GM23338 (cell line): ENCODE measurements around the gene SLC25A25. TPM values are rescaled to one million over a fixed set of nuclear protein-coding genes. Genes with fewer than 3 reads are reported as not detected.
A peak's percentile ranks its signal among the peaks of the same experiment; 100 is the strongest.

Experiments
- ATAC-seq: fragments of 200-7000 bp; cut with Tn5 transposase; 3 replicates; pipeline ENCODE4 v1.9.1; 2020
- DNase-seq: peaks from one replicate; pipeline ENCODE4 v3.0.0-alpha.2; 2015; ENCODE audit warnings: low spot score
- H2AFZ ChIP-seq: fragments of 200-600 bp; sonication (generic); 2 replicates; pipeline ENCODE4 v1.8.0; 2016; ENCODE audit warnings: antibody characterized with exemption, mild to moderate bottlenecking, moderate library complexity
- H3F3A ChIP-seq: fragments of 200-600 bp; sonication (generic); replicated peaks from 2 replicates; pipeline ENCODE4 v1.8.0; 2017; ENCODE audit warnings: antibody characterized with exemption, mixed run types, low read depth
- H3K27ac ChIP-seq: fragments of 200-600 bp; sonication (generic); 2 replicates; pipeline ENCODE4 v1.6.1; 2016; ENCODE audit warnings: low read depth
- H3K27me3 ChIP-seq: fragments of 200-600 bp; sonication (generic); 2 replicates; pipeline ENCODE4 v1.8.0; 2016; ENCODE audit warnings: mild to moderate bottlenecking, mixed run types, moderate library complexity; ENCODE audit not compliant: insufficient read depth
- H3K36me3 ChIP-seq: fragments of 200-600 bp; sonication (generic); 2 replicates; pipeline ENCODE4 v1.8.0; 2016; ENCODE audit warnings: mild to moderate bottlenecking; ENCODE audit not compliant: insufficient read depth
- H3K4me1 ChIP-seq: fragments of 200-600 bp; sonication (generic); 2 replicates; pipeline ENCODE4 v1.8.0; 2016; ENCODE audit warnings: mild to moderate bottlenecking, moderate library complexity; ENCODE audit not compliant: insufficient read depth
- H3K4me2 ChIP-seq: fragments of 200-600 bp; sonication (generic); 2 replicates; pipeline ENCODE4 v1.7.1; 2017; ENCODE audit warnings: mixed run types
- H3K4me3 ChIP-seq: fragments of 200-600 bp; sonication (generic); 2 replicates; pipeline ENCODE4 v1.6.1; 2016; ENCODE audit warnings: mixed run types
- H3K79me2 ChIP-seq: fragments of 200-600 bp; sonication (generic); replicated peaks from 2 replicates; pipeline ENCODE4 v1.8.0; 2017; ENCODE audit warnings: mild to moderate bottlenecking; ENCODE audit not compliant: insufficient read depth
- H3K9me2 ChIP-seq: fragments of 200-600 bp; sonication (generic); 2 replicates; pipeline ENCODE4 v1.8.0; 2017; ENCODE audit not compliant: insufficient read depth
- H4K20me1 ChIP-seq: fragments of 200-600 bp; sonication (generic); replicated peaks from 2 replicates; pipeline ENCODE4 v1.8.0; 2017; ENCODE audit warnings: mild to moderate bottlenecking; ENCODE audit not compliant: insufficient read depth
- H3K27ac Mint-ChIP-seq: 2 replicates; pipeline ENCODE4 v1.8.0; 2020; ENCODE audit warnings: inconsistent platforms, mild to moderate bottlenecking, moderate library complexity, mixed read lengths
- H3K27me3 Mint-ChIP-seq: 3 replicates; pipeline ENCODE4 v1.8.0; 2022; ENCODE audit warnings: low read depth, mild to moderate bottlenecking, moderate library complexity, mixed read lengths, inconsistent platforms; ENCODE audit not compliant: insufficient read depth, poor library complexity
- H3K36me3 Mint-ChIP-seq: 3 replicates; pipeline ENCODE4 v1.8.0; 2021; ENCODE audit warnings: low read depth, mild to moderate bottlenecking, inconsistent platforms, moderate library complexity, mixed read lengths
- H3K4me1 Mint-ChIP-seq: 3 replicates; pipeline ENCODE4 v1.8.0; 2020; ENCODE audit warnings: mild to moderate bottlenecking, inconsistent platforms, mixed read lengths
- H3K4me3 Mint-ChIP-seq: 3 replicates; pipeline ENCODE4 v1.8.0; 2021; ENCODE audit warnings: moderate library complexity, mild to moderate bottlenecking, inconsistent platforms, mixed read lengths
- H3K9me3 Mint-ChIP-seq: 3 replicates; pipeline ENCODE4 v1.8.0; 2020; ENCODE audit warnings: moderate library complexity, mild to moderate bottlenecking, inconsistent platforms, mixed read lengths
- CREB1 ChIP-seq: fragments of 250-450 bp; sonication (Bioruptor Pico); IDR thresholded peaks from 2 replicates; pipeline ENCODE4 v1.5.0; 2020; ENCODE audit warnings: low read depth, mild to moderate bottlenecking, moderate library complexity
- EZH2 ChIP-seq: fragments of 200-600 bp; sonication (generic); IDR thresholded peaks from one replicate; pipeline ENCODE4 v1.8.0; 2017; ENCODE audit warnings: antibody characterized with exemption, mild to moderate bottlenecking, low read depth; ENCODE audit not compliant: unreplicated experiment
- EZH2phosphoT487 ChIP-seq: fragments of 200-600 bp; sonication (generic); IDR thresholded peaks from one replicate; pipeline ENCODE4 v1.8.1; 2018; ENCODE audit warnings: antibody characterized with exemption; ENCODE audit not compliant: unreplicated experiment
- JUNB ChIP-seq: IDR thresholded peaks from one replicate; pipeline ENCODE4 v1.6.1; 2016; ENCODE audit warnings: antibody characterized with exemption; ENCODE audit not compliant: unreplicated experiment
- NANOG ChIP-seq: IDR thresholded peaks from 2 replicates; pipeline ENCODE4 v1.6.1; 2016; ENCODE audit warnings: antibody characterized with exemption, borderline replicate concordance
- POLR2AphosphoS5 ChIP-seq: IDR thresholded peaks from 2 replicates; pipeline ENCODE4 v1.6.1; 2016; ENCODE audit warnings: antibody characterized with exemption, low read depth
- ZNF114 ChIP-seq: fragments of 250-450 bp; sonication (Bioruptor Pico); IDR thresholded peaks from 2 replicates; pipeline ENCODE4 v1.5.0; 2020; ENCODE audit warnings: mild to moderate bottlenecking, moderate library complexity
- ZNF331 ChIP-seq: fragments of 250-450 bp; sonication (Bioruptor Pico); IDR thresholded peaks from 2 replicates; pipeline ENCODE4 v1.5.0; 2020; ENCODE audit warnings: low read depth, mild to moderate bottlenecking, moderate library complexity
- polyA plus RNA-seq: library from polyadenylated mRNA; unstranded; fragments of >200 nt; fragmentation: Nextera tagmentation; extraction: Ambion mirVana; gene quantifications from 2 replicates; pipeline ENCODE4 v1.2.1, GENCODE V29; 2016
- total RNA-seq: library from RNA; depleted of rRNA; stranded (reverse); fragments of >200 nt; shearing (Covaris generic); gene quantifications from 2 replicates; pipeline ENCODE4 v1.2.3, GENCODE V29; 2014
- TF ChIP-seq, protein P1 (sequence below): IDR thresholded peaks from 2 replicates; pipeline ENCODE4 v1.6.1; 2016; ENCODE audit warnings: antibody characterized with exemption
- TF ChIP-seq, protein P2 (sequence below): fragments of 250-450 bp; sonication (Bioruptor Pico); IDR thresholded peaks from 2 replicates; pipeline ENCODE4 v1.5.0; 2020; ENCODE audit warnings: mild to moderate bottlenecking, moderate library complexity

The SLC25A25 gene
- total and polyA plus RNA-seq, 2 experiments from 2014 or later = 7.1 to 27.0 TPM

DNA sequence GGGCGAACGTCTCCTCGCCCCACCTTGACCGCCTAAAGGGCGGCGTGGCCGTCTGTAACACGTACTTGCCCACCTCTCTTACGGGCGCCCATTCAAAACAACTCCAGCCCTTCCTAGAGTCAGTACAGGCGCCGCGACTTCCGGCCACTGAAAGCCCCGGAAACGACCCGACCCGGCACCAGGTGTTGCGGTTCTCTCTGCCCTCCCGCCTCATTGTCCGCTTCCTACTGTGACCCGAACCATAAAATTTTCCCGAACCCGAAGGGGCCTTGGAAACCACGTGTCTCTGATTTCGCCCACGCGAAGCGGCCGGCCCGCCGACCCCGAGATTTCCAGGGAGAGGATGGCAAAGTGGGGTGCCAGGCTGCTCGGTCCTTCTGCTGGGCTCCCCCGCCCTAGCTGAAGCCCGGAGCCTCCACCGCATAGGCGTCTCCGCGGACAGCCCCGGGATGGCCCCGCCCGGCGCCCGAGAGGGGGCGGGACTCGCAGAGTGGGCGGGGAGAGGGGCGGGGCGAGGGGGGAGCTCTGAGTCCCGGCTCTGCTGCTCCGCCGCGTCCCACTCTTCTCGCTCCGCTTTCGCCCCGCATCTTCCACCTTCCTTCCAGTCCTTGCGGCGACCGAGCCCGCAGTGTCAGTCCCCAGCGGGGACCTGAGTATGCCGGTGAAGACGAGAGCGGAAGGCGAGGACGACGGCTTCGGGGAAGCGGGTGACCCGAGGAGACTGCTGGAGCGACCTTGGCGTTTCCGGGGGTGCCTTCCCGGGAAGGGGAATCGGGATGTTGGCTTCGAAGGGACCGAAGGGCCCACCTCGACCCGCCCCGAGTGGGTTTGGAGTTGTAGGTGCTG lies 60.2 kb downstream of the SLC25A25 start (continued):
- no peak for TF ChIP-seq CREB1 (CRISPR knock-in tag)
- no peak for TF ChIP-seq ZNF114 (CRISPR knock-in tag)
- TF ChIP-seq EZH2phosphoT487 = no peak

DNA sequence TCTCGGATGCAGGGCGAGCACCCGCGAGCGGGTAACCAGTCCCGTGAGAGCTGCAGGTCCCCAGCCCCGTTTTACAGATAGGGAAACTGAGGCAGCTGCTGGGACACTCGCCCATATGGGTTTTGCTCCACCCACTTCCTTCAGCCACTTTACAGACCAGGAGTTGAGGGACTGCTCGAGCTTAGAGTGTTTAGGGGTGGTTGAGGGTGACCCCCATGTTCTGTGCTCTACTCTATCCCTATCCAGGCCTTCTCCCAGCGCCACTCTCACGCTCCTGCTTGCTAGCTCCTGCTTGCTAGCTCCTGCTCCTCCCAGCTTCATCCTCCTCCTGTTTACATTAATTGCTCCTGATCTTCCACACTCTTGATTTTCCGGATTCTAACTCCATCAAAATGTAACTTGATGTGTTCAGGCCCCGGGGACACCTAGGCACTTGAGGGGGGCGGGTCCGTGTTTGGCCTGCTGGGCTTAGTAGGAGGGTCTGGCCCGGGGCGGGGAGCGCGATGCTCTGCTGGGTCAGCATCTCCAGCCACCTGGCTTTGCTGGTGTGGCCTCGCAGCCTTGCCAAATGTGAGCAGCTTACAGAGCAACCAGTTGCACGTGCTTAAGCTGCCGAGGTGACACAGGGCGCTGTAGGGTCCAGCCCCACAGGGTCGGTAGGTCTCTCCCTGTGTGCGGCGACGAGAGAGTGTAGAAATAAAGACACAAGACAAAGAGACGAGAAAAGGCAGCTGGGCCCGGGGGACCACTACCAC lies 61.0 kb downstream of the SLC25A25 start:
- Histone ChIP-seq H3K4me1 (peaks cover 12% of the 10 kb centered on the region; the same call in 1 of the 2 replicates), H3K79me2 (peaks cover 25% of the 10 kb centered on the region), H2AFZ (peak overlapping the region; percentile 97), H3K27me3 (no peaks in the 10 kb centered on the region), H3K27ac (no peak overlapping the region), H4K20me1 (peaks cover 4% of the 10 kb centered on the region), H3F3A (peaks cover 5% of the 10 kb centered on the region; the same call in 1 of the 2 replicates), H3K36me3 (no peaks in the 10 kb centered on the region), H3K4me2 (peak overlapping the region; percentile 98), H3K4me3 (peak overlapping the region; percentile 94), H3K9me2 (no peaks in the 10 kb centered on the region)
- no peak for ATAC-seq
- TF ChIP-seq EZH2phosphoT487 (no peak), NANOG (no peak), JUNB (no peak), CREB1 (CRISPR knock-in tag) (no peak), EZH2 (no peak), ZNF331 (no peak), POLR2AphosphoS5 (no peak)
- TF ChIP-seq, protein P1, sequence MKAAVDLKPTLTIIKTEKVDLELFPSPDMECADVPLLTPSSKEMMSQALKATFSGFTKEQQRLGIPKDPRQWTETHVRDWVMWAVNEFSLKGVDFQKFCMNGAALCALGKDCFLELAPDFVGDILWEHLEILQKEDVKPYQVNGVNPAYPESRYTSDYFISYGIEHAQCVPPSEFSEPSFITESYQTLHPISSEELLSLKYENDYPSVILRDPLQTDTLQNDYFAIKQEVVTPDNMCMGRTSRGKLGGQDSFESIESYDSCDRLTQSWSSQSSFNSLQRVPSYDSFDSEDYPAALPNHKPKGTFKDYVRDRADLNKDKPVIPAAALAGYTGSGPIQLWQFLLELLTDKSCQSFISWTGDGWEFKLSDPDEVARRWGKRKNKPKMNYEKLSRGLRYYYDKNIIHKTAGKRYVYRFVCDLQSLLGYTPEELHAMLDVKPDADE = no peak
- TF ChIP-seq, protein P2, sequence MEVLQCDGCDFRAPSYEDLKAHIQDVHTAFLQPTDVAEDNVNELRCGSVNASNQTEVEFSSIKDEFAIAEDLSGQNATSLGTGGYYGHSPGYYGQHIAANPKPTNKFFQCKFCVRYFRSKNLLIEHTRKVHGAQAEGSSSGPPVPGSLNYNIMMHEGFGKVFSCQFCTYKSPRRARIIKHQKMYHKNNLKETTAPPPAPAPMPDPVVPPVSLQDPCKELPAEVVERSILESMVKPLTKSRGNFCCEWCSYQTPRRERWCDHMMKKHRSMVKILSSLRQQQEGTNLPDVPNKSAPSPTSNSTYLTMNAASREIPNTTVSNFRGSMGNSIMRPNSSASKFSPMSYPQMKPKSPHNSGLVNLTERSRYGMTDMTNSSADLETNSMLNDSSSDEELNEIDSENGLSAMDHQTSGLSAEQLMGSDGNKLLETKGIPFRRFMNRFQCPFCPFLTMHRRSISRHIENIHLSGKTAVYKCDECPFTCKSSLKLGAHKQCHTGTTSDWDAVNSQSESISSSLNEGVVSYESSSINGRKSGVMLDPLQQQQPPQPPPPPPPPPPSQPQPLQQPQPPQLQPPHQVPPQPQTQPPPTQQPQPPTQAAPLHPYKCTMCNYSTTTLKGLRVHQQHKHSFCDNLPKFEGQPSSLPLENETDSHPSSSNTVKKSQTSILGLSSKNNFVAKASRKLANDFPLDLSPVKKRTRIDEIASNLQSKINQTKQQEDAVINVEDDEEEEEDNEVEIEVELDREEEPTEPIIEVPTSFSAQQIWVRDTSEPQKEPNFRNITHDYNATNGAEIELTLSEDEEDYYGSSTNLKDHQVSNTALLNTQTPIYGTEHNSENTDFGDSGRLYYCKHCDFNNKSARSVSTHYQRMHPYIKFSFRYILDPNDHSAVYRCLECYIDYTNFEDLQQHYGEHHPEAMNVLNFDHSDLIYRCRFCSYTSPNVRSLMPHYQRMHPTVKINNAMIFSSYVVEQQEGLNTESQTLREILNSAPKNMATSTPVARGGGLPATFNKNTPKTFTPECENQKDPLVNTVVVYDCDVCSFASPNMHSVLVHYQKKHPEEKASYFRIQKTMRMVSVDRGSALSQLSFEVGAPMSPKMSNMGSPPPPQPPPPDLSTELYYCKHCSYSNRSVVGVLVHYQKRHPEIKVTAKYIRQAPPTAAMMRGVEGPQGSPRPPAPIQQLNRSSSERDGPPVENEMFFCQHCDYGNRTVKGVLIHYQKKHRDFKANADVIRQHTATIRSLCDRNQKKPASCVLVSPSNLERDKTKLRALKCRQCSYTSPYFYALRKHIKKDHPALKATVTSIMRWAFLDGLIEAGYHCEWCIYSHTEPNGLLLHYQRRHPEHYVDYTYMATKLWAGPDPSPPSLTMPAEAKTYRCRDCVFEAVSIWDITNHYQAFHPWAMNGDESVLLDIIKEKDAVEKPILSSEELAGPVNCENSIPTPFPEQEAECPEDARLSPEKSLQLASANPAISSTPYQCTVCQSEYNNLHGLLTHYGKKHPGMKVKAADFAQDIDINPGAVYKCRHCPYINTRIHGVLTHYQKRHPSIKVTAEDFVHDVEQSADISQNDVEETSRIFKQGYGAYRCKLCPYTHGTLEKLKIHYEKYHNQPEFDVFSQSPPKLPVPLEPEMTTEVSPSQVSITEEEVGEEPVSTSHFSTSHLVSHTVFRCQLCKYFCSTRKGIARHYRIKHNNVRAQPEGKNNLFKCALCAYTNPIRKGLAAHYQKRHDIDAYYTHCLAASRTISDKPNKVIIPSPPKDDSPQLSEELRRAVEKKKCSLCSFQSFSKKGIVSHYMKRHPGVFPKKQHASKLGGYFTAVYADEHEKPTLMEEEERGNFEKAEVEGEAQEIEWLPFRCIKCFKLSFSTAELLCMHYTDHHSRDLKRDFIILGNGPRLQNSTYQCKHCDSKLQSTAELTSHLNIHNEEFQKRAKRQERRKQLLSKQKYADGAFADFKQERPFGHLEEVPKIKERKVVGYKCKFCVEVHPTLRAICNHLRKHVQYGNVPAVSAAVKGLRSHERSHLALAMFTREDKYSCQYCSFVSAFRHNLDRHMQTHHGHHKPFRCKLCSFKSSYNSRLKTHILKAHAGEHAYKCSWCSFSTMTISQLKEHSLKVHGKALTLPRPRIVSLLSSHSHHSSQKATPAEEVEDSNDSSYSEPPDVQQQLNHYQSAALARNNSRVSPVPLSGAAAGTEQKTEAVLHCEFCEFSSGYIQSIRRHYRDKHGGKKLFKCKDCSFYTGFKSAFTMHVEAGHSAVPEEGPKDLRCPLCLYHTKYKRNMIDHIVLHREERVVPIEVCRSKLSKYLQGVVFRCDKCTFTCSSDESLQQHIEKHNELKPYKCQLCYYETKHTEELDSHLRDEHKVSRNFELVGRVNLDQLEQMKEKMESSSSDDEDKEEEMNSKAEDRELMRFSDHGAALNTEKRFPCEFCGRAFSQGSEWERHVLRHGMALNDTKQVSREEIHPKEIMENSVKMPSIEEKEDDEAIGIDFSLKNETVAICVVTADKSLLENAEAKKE (CRISPR knock-in tag) = no peak
- no peak overlapping the region for H3K27ac Mint-ChIP-seq
- H3K4me1 Mint-ChIP-seq = peaks cover 17% of the 10 kb centered on the region
- H3K27me3 Mint-ChIP-seq = peaks cover 24% of the 10 kb centered on the region
- H3K4me3 Mint-ChIP-seq = peak overlapping the region; percentile 98
- H3K36me3 Mint-ChIP-seq = peaks cover 25% of the 10 kb centered on the region
- DNase-seq = no peak
- H3K9me3 Mint-ChIP-seq = peaks cover 15% of the 10 kb centered on the region
